ENCODE results near the gene PCBP1.

DNA sequence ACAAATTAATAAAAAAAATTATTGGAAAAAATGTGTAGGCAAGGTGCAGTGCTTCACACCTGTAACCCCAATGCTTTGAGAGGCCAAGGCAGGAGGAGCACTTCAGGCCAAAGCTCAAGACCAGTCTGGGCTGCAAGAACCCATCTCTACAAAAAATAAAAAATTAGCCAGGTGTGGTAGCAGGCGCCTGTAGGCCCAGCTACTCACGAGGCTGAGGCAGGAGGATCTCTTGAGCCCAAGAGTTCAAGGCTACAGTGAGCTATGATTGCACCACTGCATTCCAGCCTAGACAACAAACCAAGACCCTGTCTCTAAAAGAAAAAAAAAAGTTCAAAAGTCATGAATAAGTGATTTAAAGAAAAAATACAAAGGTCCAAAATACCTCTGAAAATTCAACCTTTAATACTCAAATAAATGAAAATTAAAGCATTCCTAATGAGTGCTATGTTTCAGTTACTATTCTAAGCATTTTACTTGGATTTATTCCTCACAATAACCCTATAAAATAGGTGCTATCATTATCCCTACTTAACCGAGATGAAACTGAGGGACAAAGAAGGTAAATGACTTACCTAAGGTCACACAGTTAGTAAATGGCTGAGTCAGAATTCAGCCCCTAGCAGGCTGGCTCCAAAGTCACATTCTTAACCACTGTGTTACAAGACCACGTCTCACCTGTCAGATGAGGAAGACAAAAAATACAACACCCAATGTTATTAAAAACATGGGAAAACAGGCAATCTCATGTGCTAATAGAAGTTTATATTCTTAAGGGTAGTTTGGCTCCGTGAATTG is 36.4 kb upstream of the PCBP1 start:
- TF ChIP-seq, protein P1, sequence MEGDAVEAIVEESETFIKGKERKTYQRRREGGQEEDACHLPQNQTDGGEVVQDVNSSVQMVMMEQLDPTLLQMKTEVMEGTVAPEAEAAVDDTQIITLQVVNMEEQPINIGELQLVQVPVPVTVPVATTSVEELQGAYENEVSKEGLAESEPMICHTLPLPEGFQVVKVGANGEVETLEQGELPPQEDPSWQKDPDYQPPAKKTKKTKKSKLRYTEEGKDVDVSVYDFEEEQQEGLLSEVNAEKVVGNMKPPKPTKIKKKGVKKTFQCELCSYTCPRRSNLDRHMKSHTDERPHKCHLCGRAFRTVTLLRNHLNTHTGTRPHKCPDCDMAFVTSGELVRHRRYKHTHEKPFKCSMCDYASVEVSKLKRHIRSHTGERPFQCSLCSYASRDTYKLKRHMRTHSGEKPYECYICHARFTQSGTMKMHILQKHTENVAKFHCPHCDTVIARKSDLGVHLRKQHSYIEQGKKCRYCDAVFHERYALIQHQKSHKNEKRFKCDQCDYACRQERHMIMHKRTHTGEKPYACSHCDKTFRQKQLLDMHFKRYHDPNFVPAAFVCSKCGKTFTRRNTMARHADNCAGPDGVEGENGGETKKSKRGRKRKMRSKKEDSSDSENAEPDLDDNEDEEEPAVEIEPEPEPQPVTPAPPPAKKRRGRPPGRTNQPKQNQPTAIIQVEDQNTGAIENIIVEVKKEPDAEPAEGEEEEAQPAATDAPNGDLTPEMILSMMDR (conservative IDR thresholded peaks at IDR 0.05; ENCODE audit: low read length) = no peak
- TF ChIP-seq EZH2phosphoT487 (IDR thresholded peaks at IDR 0.05; ENCODE audit: borderline replicate concordance) = no peak
